K562 (cell line): ENCODE results near the gene ZSWIM1. TPM values are rescaled to one million over a fixed set of nuclear protein-coding genes. Genes with fewer than 3 reads are reported as not detected.
A peak's percentile ranks its signal among the peaks of the same experiment; 100 is the strongest.

ENCODE experiments used
- BCOR ChIP-seq: fragments of 450-650 bp; IDR thresholded peaks from 2 replicates; pipeline ENCODE4 v1.6.1; 2016
- C11orf30 ChIP-seq: fragments of 450-650 bp; IDR thresholded peaks from 2 replicates; pipeline ENCODE4 v1.6.1; 2016; ENCODE audit warnings: low read depth, mild to moderate bottlenecking
- GTF2A2 ChIP-seq: IDR thresholded peaks from 2 replicates; pipeline ENCODE4 v1.6.1; 2016; ENCODE audit warnings: mild to moderate bottlenecking, missing genetic modification characterization, missing compliant biosample characterization
- HES1 ChIP-seq: fragments of 450-650 bp; IDR thresholded peaks from 2 replicates; pipeline ENCODE4 v1.6.1; 2016; ENCODE audit warnings: low read depth, mild to moderate bottlenecking, moderate library complexity
- HINFP ChIP-seq: fragments of 450-650 bp; conservative IDR thresholded peaks from 2 replicates; pipeline ENCODE4 v1.6.1; 2016; ENCODE audit warnings: missing genetic modification characterization, low read depth, mild to moderate bottlenecking, control low read depth, missing compliant biosample characterization
- HMG20B ChIP-seq: fragments of 250-450 bp; sonication (Bioruptor Pico); IDR thresholded peaks from 2 replicates; pipeline ENCODE4 v1.5.0; 2021; ENCODE audit warnings: mild to moderate bottlenecking
- LARP7 ChIP-seq: fragments of 450-650 bp; IDR thresholded peaks from 2 replicates; pipeline ENCODE4 v1.6.1; 2016
- MAFG ChIP-seq: fragments of 450-650 bp; conservative IDR thresholded peaks from 2 replicates; pipeline ENCODE4 v1.6.1; 2016; ENCODE audit warnings: missing genetic modification characterization, missing compliant biosample characterization
- MBD1 ChIP-seq: fragments of 250-450 bp; sonication (Bioruptor Pico); IDR thresholded peaks from 2 replicates; pipeline ENCODE4 v1.8.0; 2022; ENCODE audit warnings: inconsistent platforms
- NCOA2 ChIP-seq, 2 experiments: fragments of 450-650 bp; IDR thresholded peaks; 2 replicates each; pipeline ENCODE4 v1.6.1; 2018; ENCODE audit warnings: mild to moderate bottlenecking in 2 of 2, moderate library complexity in 1 of 2; ENCODE audit not compliant: partially characterized antibody in 2 of 2
- NFE2 ChIP-seq: IDR thresholded peaks from 2 replicates; pipeline ENCODE4 v1.6.1; 2014; ENCODE audit warnings: antibody characterized with exemption, low read depth
- NUFIP1 ChIP-seq: fragments of 450-650 bp; IDR thresholded peaks from 2 replicates; pipeline ENCODE4 v1.6.1; 2018; ENCODE audit not compliant: partially characterized antibody
- PRMT5 ChIP-seq: sonication (generic); formaldehyde crosslinking; IDR thresholded peaks from 2 replicates; pipeline ENCODE4 v1.5.0; 2020; ENCODE audit warnings: missing genetic modification reagents
- SETDB1 ChIP-seq: IDR thresholded peaks from one replicate; pipeline ENCODE4 v1.6.1; 2012; ENCODE audit warnings: low read length, control low read depth, inconsistent platforms
- SNIP1 ChIP-seq: fragments of 450-650 bp; IDR thresholded peaks from 2 replicates; pipeline ENCODE4 v1.7.1; 2017; ENCODE audit warnings: low read depth, mild to moderate bottlenecking
- TAF9B ChIP-seq: fragments of 450-650 bp; IDR thresholded peaks from 2 replicates; pipeline ENCODE4 v1.6.1; 2018; ENCODE audit warnings: mild to moderate bottlenecking; ENCODE audit not compliant: partially characterized antibody
- THAP12 ChIP-seq: fragments of 250-450 bp; sonication (Bioruptor Pico); IDR thresholded peaks from 2 replicates; pipeline ENCODE4 v1.9.0; 2021; ENCODE audit warnings: mild to moderate bottlenecking, inconsistent platforms
- ZC3H4 ChIP-seq: sonication (generic); formaldehyde crosslinking; IDR thresholded peaks from 2 replicates; pipeline ENCODE4 v1.9.0; 2021; ENCODE audit warnings: missing genetic modification reagents, borderline replicate concordance
- ZMIZ1 ChIP-seq, 2 experiments: fragments of 150-350 bp in 1 of 2; IDR thresholded peaks; 2 replicates each; pipeline ENCODE4 v1.6.1; 2012 to 2016; ENCODE audit warnings: low read depth in 2 of 2, low read length in 2 of 2, mild to moderate bottlenecking in 1 of 2, moderate library complexity in 1 of 2
- polyA plus RNA-seq, 8 experiments: library from polyadenylated mRNA; depleted of rRNA in 4 of 8; stranded (reverse) in 5 of 8; unstranded in 3 of 8; fragments of >200 nt; fragmentation: Nextera tagmentation in 2 of 8; fragmentation: Illumina TruSeq in 1 of 8; extraction: Ambion mirVana in 2 of 8; extraction: Trizol in 1 of 8; gene quantifications; 2 replicates each; pipeline versions ENCODE4 v1.2.1 to v1.2.3, GENCODE V29; 2011 to 2014; ENCODE audit warnings: inconsistent platforms in 1 of 8, missing spikeins in 1 of 8
- total RNA-seq, 7 experiments: library from RNA; depleted of rRNA in 6 of 7; stranded (reverse); fragments of >200 nt in 6 of 7; fragmentation: Illumina TruSeq in 2 of 7; extraction: Trizol in 2 of 7; gene quantifications; 2 replicates each; pipeline versions ENCODE4 v1.2.1 to v1.2.3, GENCODE V29; 2011 to 2021; ENCODE audit warnings: low replicate concordance in 1 of 7

Gene ZSWIM1
- total and polyA plus RNA-seq, 9 of the 15 experiments (the other 6 are each of a cell fraction or from before 2014, with no cell fraction given): 2.5 to 15.6 (median 9.5) TPM

GRCh38 chr20:45910670-45911485 is 29.9 kb downstream of the ZSWIM1 start (continued):
- TF ChIP-seq LARP7: no peak
- no peak for TF ChIP-seq MBD1 (CRISPR knock-in tag)
- TF ChIP-seq ZC3H4 (CRISPR knock-in tag): peak; percentile 75; the same call in 1 of the 2 replicates
- no peak for TF ChIP-seq SETDB1
- TF ChIP-seq SNIP1: no peak
- TF ChIP-seq NFE2: peak; percentile 86
- no peak for TF ChIP-seq NCOA2 (IDR thresholded peaks at IDR 0.05; ENCODE audit: partially characterized antibody in 2 of 2)
- TF ChIP-seq PRMT5 (CRISPR knock-in tag): no peak
- TF ChIP-seq ZMIZ1 (IDR thresholded peaks at IDR 0.05; ENCODE audit: low read depth in 2 of 2, low read length in 2 of 2): no peak
- TF ChIP-seq THAP12: 0 out of 2 replicates have a peak, but pooled peaks have one; percentile 71
- TF ChIP-seq HMG20B (CRISPR knock-in tag): no peak
- no peak for TF ChIP-seq GTF2A2 (tag)
- TF ChIP-seq MAFG (tag): 0 out of 2 replicates have a peak, but pooled peaks have one; percentile 27
- TF ChIP-seq HES1: peak; percentile 41; the same call in 1 of the 2 replicates
- no peak for TF ChIP-seq HINFP (tag)
- TF ChIP-seq TAF9B: peak; percentile 72
- TF ChIP-seq NUFIP1: no peak
- TF ChIP-seq C11orf30: peak; percentile 80
- TF ChIP-seq BCOR: no peak
